Right renal cortex interstitium (tissue), 3 donors: ENCODE results near the gene TMEM236. TPM values are rescaled to one million over a fixed set of nuclear protein-coding genes. Genes with fewer than 3 reads are reported as not detected.
"Not testable (repeated sequence)": the region's sequence is repeated elsewhere in the genome, so short reads cannot be mapped to it uniquely, and the experiment has no call there.

ENCODE experiments used
- DNase-seq, 3 donors: peaks; one replicate each; pipeline ENCODE4 v3.0.0-alpha.2; 2013; ENCODE audit warnings: low read depth in 3 of 3, low spot score in 2 of 3
- polyA plus RNA-seq, 3 donors: library from polyadenylated mRNA; unstranded; fragments of 120-200 nt; gene quantifications; one replicate each; pipeline ENCODE4 v1.2.1, GENCODE V29; 2013; ENCODE audit not compliant: insufficient read length in 3 of 3

TMEM236 gene
- polyA plus RNA-seq = under 1 TPM; 0.19 to 0.26 (median 0.25) TPM

DNA sequence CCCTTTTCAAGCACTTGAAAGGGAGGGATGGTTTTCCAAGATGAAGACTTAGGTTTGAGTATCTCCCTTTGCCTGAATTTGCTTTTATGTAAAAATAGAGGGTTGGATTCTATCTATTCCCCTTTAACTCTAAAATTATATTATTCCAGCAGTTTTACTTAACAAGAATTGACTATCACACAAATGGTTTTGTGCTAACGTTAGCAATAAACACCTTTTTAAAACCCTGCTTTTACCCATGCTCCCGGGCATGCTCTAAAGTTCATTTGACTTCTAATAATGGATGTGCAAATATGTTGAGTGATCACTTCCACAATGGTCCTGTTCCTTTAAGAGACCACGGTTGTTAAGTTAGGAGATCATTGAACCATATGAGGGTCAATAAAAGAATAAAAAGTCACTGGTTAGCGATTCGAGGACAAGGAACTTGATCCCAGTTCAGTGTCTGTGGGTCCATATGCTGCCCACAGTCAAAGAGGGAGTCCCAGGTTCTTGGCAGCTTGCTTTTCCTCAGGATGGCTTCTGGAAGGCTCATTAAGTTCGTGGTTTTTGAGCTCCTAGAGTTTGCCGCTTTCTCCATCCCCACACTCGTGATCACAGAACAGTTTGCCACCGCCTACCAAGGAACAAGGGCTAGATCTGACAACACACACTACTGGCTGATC is at the start of gene TMEM236:
Gene TMEM236 (plus strand): TSS at position 421 of the 665 bp plus-strand sequence. CDS start 95 bp downstream, at position 516.
- no peak for DNase-seq

- no peak for DNase-seq
Observed at GRCh38 chr10:17703706-17704105, 48.3 kb upstream of the TMEM236 start.

DNA sequence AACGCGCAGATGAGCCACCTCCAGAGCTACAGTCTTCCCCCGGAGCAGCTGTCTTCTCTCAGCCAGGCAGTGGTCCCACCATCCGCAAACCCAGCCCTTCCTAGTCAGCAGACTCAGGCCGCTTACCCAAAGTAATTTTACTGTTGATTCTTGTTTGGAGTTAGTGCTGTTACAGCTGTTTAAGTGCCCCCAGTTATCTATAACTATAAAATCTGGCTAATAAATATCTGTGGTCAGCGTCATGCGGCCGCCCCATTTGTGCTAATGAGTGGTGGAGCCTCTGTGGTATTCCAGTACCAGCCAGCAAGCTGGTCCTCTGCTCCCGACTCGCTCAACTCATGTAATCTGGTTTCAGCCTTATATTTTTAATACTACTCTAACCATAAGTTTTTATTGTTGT is 43.2 kb upstream of the TMEM236 start:
- no peak for DNase-seq

- no peak for DNase-seq
Observed at GRCh38 chr10:17709492-17709891, 42.5 kb upstream of the TMEM236 start.

- DNase-seq = no peak
Observed at GRCh38 chr10:17710181-17710580, 41.8 kb upstream of the TMEM236 start.

- DNase-seq = no peak
Observed at GRCh38 chr10:17712053-17712452, 39.9 kb upstream of the TMEM236 start.

DNA sequence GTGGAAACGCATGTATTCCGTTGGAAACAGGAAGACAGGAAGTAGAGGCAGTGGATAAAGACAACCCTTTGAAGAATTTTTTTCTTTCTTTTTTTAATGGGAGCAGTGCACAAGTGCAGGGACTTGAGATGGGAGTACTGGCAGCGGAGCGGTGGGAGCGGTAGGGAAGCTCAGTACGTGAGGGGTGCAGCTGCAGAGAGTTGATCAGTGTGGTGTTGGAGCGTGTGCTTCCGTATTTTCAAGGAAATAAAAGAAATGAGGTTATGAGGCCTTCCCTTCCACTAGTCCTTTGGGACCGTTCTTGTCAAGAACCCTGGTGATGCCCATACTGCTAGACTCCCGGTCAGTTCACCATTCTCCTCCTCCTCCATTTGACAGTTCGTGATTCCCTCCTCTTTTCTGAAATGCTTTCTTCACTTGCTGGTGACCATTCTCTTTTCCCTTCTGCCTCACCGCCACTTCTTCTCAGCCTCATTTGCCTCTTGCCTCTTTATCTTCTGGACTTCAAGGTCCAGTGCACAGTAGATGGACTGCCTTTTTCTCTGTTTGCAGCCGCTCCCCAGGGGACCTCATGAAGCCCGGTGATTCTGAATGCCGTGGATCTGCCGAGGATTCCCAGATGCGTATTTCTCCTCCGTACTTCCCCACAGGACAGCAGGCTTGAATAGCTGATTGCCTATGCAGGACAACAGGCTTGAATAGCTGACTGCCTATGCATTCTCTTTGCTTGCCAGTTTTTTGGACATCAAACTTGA is 39.1 kb upstream of the TMEM236 start:
- DNase-seq = peak in 1 of 3 donors; percentile 1

DNA sequence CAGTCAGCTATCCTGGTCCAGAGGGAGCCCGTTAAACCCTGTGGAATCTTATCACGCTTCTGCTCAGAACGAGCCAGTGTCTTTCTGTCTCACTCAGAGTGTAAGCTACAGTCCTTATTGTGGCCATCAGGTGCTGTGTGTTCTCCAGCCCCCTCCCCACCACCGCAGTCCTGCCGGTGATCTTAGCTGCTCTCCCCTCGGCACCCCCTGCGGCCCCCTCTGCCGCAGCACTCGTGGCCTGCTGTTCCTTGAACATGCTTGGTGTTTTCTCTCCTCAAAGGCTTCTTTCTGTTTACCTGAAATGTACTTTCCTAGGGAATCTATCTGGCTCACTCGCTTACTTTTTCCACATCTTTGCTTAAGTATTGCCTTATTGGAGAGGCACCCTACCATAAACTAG is 38.2 kb upstream of the TMEM236 start:
- no peak for DNase-seq

- no peak for DNase-seq
Observed at GRCh38 chr10:17716161-17716560, 35.8 kb upstream of the TMEM236 start.

GRCh38 chr10:17722317-17723014 is 29.5 kb upstream of the TMEM236 start:
- DNase-seq = not testable (repeated sequence)

GRCh38 chr10:17725703-17726102 is 26.3 kb upstream of the TMEM236 start:
- no peak for DNase-seq

GRCh38 chr10:17729630-17730029 is 22.4 kb upstream of the TMEM236 start:
- no peak for DNase-seq

DNA sequence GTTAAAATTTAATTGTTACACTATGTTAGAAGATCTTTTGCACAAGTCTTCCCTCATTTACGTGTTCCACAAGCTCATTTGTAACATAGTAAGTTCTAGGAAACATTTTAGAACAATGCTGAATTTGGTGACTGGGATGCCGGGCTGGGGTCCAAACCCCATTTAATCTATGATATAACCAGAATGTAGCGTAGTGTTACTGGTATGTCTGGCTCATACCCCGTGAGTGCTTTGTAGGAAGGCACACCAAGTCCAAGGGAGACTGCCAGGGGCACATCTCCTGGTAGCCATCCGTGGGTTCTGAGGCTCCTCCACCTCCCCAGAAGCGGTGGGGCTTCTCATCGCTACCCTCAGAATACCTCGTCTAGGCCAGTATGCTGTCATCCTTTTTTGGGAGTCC is 21.3 kb upstream of the TMEM236 start:
- DNase-seq = no peak

GRCh38 chr10:17731331-17732020 is 20.5 kb upstream of the TMEM236 start:
- DNase-seq = no peak

GRCh38 chr10:17733620-17734019 is 18.4 kb upstream of the TMEM236 start:
- no peak for DNase-seq

GRCh38 chr10:17734432-17735080 is 17.4 kb upstream of the TMEM236 start:
- DNase-seq = no peak

GRCh38 chr10:17735166-17735941 is 16.6 kb upstream of the TMEM236 start:
- no peak for DNase-seq

- DNase-seq = no peak
Observed at GRCh38 chr10:17736223-17736622, 15.8 kb upstream of the TMEM236 start.
